HG02623 (cell line): Measurements from ENCODE around the gene DRP2.
"Not testable (repeated sequence)": the region's sequence is repeated elsewhere in the genome, so short reads cannot be mapped to it uniquely, and the experiment has no call there.

Experiments used
- ATAC-seq: cut with Tn5 transposase; IDR thresholded peaks from one replicate; pipeline ENCODE4 v1.9.1; 2021; ENCODE audit warnings: moderate library complexity; ENCODE audit not compliant: unreplicated experiment

DRP2 gene

GRCh38 chrX:101231080-101231479, 11.5 kb downstream of the DRP2 start:
- ATAC-seq, result no peak

- no peak for ATAC-seq
Observed at GRCh38 chrX:101232316-101232715, 12.7 kb downstream of the DRP2 start.

GRCh38 chrX:101237041-101237440, 17.5 kb downstream of the DRP2 start:
- ATAC-seq, result no peak

- no peak for ATAC-seq
Observed at GRCh38 chrX:101241531-101241930, 21.9 kb downstream of the DRP2 start.

- ATAC-seq, result no peak
Observed at GRCh38 chrX:101252634-101253033, 33.0 kb downstream of the DRP2 start.

GRCh38 chrX:101257448-101258258, 38.1 kb downstream of the DRP2 start:
- no peak for ATAC-seq

GRCh38 chrX:101258259-101258581, 38.6 kb downstream of the DRP2 start:
- ATAC-seq, result no peak

GRCh38 chrX:101260435-101260834, 40.8 kb downstream of the DRP2 start:
- no peak for ATAC-seq

- ATAC-seq, result no peak
Observed at GRCh38 chrX:101262590-101262989, 43.0 kb downstream of the DRP2 start.

GRCh38 chrX:101263766-101264165, 44.2 kb downstream of the DRP2 start:
- no peak for ATAC-seq

GRCh38 chrX:101265869-101266428, 46.4 kb downstream of the DRP2 start:
- ATAC-seq, result no peak

- ATAC-seq, result no peak
Observed at GRCh38 chrX:101274198-101274597, 54.6 kb downstream of the DRP2 start.

- ATAC-seq, result no peak
Observed at GRCh38 chrX:101276238-101276637, 56.7 kb downstream of the DRP2 start.

GRCh38 chrX:101287402-101287801, 67.8 kb downstream of the DRP2 start:
- ATAC-seq, result peak; percentile 58

GRCh38 chrX:101290957-101291603, 71.5 kb downstream of the DRP2 start, which contains the start of gene TAF7L:
Gene TAF7L, minus strand, starts transcription at chrX:101291334. Its CDS starts 3,791 bp downstream, at chrX:101287543.
- ATAC-seq, result no peak

GRCh38 chrX:101295603-101296002, 76.0 kb downstream of the DRP2 start:
- ATAC-seq, result not testable (repeated sequence)

GRCh38 chrX:101303790-101304189, 84.2 kb downstream of the DRP2 start:
- no peak for ATAC-seq
